H1 (cell line): Measurements from ENCODE around the gene GBF1. TPM values are rescaled to one million over a fixed set of nuclear protein-coding genes. Genes with fewer than 3 reads are reported as not detected.

Experiments
- CTCF ChIP-seq, 3 experiments: IDR thresholded peaks; 1 replicate in 2 of 3; 2 replicates in 1 of 3; pipeline versions ENCODE4 v1.5.1 to v1.6.1; 2011; ENCODE audit warnings: low read length in 3 of 3, mild to moderate bottlenecking in 3 of 3, inconsistent platforms in 2 of 3, low read depth in 1 of 3, moderate library complexity in 1 of 3; ENCODE audit not compliant: insufficient read depth in 1 of 3; ENCODE audit errors: control extremely low read depth in 1 of 3
- EP300 ChIP-seq, 2 experiments: IDR thresholded peaks; 1 replicate in 1 of 2; 2 replicates in 1 of 2; pipeline ENCODE4 v1.6.1; 2011 to 2012; ENCODE audit warnings: low read depth in 2 of 2, low read length in 2 of 2, mild to moderate bottlenecking in 2 of 2, borderline replicate concordance in 1 of 2, inconsistent platforms in 1 of 2, moderate library complexity in 1 of 2
- TCF12 ChIP-seq: IDR thresholded peaks from 2 replicates; pipeline ENCODE4 v1.6.1; 2011; ENCODE audit warnings: low read depth, mild to moderate bottlenecking, low read length
- polyA plus RNA-seq, 7 experiments: library from polyadenylated mRNA; depleted of rRNA in 3 of 7; stranded (reverse) in 5 of 7; unstranded in 2 of 7; fragments of >200 nt in 5 of 7; fragments of 200-250 nt in 2 of 7; gene quantifications; 1 replicate in 5 of 7; 2 replicates in 1 of 7; 4 replicates in 1 of 7; pipeline versions ENCODE4 v1.2.1 to v1.2.3, GENCODE V29; 2011 to 2013; ENCODE audit warnings: missing spikeins in 2 of 7, mixed read lengths in 2 of 7
- total RNA-seq: library from RNA; stranded (reverse); fragmentation: NEBNext Ultra II Directional; extraction: Animal tissue kit (Norgen Biotek cat#: 25700); gene quantifications from 2 replicates; pipeline ENCODE4 v1.2.1, GENCODE V29; 2021

The GBF1 gene
- total and polyA plus RNA-seq, 2 of the 8 experiments (the other 6 are each of a cell fraction or from before 2014, with no cell fraction given): 11.0 to 25.5 TPM

- TF ChIP-seq CTCF (IDR thresholded peaks at IDR 0.05; ENCODE audit: control extremely low read depth in 1 of 3, insufficient read depth in 1 of 3, low read depth in 1 of 3, low read length in 3 of 3) (no peak), EP300 (IDR thresholded peaks at IDR 0.05; ENCODE audit: borderline replicate concordance in 1 of 2, low read depth in 2 of 2, low read length in 2 of 2) (0 out of 3 replicates have a peak, but pooled peaks of 1 of the 2 experiments have one; percentile 17), TCF12 (no peak)
These were observed 15.0 kb upstream of the GBF1 start (continued) for GRCh38 chr10:102230264-102230860.
